Thoracic aorta (tissue), 2 donors: ENCODE measurements around the gene CMTM4. TPM values are rescaled to one million over a fixed set of nuclear protein-coding genes. Genes with fewer than 3 reads are reported as not detected.

Source experiments
- ATAC-seq: fragments of 150-250 bp; one replicate; pipeline ENCODE4 v1.8.0; 2017; ENCODE audit warnings: low read depth; ENCODE audit not compliant: insufficient number of reproducible peaks, low FRiP score
- DNase-seq: peaks from one replicate; pipeline ENCODE4 v3.0.0-alpha.2; 2020; ENCODE audit warnings: low spot score
- H3K27ac ChIP-seq, 2 donors: fragments of 200-600 bp; sonication (generic); 1 replicate in 1 of 2; 2 replicates in 1 of 2; pipeline ENCODE4 v1.5.1; 2016; ENCODE audit warnings: mild to moderate bottlenecking in 2 of 2, moderate library complexity in 2 of 2
- H3K27me3 ChIP-seq: fragments of 200-600 bp; sonication (generic); replicated peaks from 2 replicates; pipeline ENCODE4 v1.6.0; 2016; ENCODE audit warnings: mild to moderate bottlenecking; ENCODE audit not compliant: insufficient read depth
- H3K36me3 ChIP-seq: fragments of 200-600 bp; sonication (generic); one replicate; pipeline ENCODE4 v1.5.1; 2016
- H3K4me1 ChIP-seq, 2 donors: fragments of 200-600 bp; sonication (generic); 1 replicate in 1 of 2; 2 replicates in 1 of 2; pipeline versions ENCODE4 v1.5.1 to v1.6.0; 2016; ENCODE audit warnings: low read depth in 2 of 2, mild to moderate bottlenecking in 1 of 2; ENCODE audit not compliant: control insufficient read depth in 1 of 2
- H3K4me3 ChIP-seq: fragments of 200-600 bp; sonication (generic); 2 replicates; pipeline ENCODE4 v1.5.1; 2016; ENCODE audit warnings: mild to moderate bottlenecking
- H3K9me3 ChIP-seq: fragments of 200-600 bp; sonication (generic); 2 replicates; pipeline ENCODE4 v1.5.1; 2016
- total RNA-seq, 2 donors: library from RNA; depleted of rRNA; stranded (reverse); fragments of >200 nt; gene quantifications; one replicate each; pipeline versions ENCODE4 v1.1.0 to v1.2.3, GENCODE V29; 2016
- TF ChIP-seq, protein P1 (sequence below): fragments of 200-600 bp; sonication (generic); IDR thresholded peaks from one replicate; pipeline ENCODE4 v1.5.1; 2019; ENCODE audit warnings: antibody characterized with exemption

CMTM4 gene
- total RNA-seq, 2 donors from 2014 or later = 12.0 to 25.7 TPM

- Histone ChIP-seq H3K4me1 (peaks cover 4 to 16% of the 10 kb centered on the region in 2 donors), H3K36me3 (no peaks in the 10 kb centered on the region), H3K27me3 (no peaks in the 10 kb centered on the region), H3K4me3 (no peak overlapping the region), H3K27ac (no peak overlapping the region), H3K9me3 (no peaks in the 10 kb centered on the region)
- ATAC-seq = no peak
- TF ChIP-seq, protein P1, sequence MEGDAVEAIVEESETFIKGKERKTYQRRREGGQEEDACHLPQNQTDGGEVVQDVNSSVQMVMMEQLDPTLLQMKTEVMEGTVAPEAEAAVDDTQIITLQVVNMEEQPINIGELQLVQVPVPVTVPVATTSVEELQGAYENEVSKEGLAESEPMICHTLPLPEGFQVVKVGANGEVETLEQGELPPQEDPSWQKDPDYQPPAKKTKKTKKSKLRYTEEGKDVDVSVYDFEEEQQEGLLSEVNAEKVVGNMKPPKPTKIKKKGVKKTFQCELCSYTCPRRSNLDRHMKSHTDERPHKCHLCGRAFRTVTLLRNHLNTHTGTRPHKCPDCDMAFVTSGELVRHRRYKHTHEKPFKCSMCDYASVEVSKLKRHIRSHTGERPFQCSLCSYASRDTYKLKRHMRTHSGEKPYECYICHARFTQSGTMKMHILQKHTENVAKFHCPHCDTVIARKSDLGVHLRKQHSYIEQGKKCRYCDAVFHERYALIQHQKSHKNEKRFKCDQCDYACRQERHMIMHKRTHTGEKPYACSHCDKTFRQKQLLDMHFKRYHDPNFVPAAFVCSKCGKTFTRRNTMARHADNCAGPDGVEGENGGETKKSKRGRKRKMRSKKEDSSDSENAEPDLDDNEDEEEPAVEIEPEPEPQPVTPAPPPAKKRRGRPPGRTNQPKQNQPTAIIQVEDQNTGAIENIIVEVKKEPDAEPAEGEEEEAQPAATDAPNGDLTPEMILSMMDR = no peak
- no peak for DNase-seq
Measured at GRCh38 chr16:66693149-66693548, 3.4 kb downstream of the CMTM4 start.

DNA sequence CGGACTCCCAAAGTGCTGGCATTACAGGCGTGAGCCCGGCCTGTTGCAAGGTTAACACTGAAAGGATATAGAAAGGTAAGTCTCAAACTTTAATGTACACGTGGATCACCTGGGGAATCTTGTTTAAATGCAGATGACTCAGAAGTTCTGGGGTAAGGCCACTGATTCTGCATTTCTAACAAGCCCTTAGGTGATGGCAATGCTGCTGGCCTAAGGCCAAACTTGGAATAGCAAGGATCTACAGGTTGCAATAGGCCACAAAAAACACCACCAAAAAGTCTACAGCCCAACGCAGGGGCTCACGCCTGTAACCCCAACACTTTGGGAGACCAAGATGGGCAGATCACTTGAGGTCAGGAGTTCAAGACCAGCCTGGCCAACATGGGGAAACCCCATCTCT, 4.2 kb downstream of the CMTM4 start:
- no peaks in the 10 kb centered on the region for H3K27me3 ChIP-seq
- H3K36me3 ChIP-seq = no peaks in the 10 kb centered on the region
- ATAC-seq = no peak
- no peak for DNase-seq
- TF ChIP-seq, protein P1 = no peak
- no peak overlapping the region for H3K4me3 ChIP-seq
- H3K9me3 ChIP-seq = no peaks in the 10 kb centered on the region
- peaks cover 2 to 15% of the 10 kb centered on the region in 2 donors for H3K4me1 ChIP-seq
- no peak overlapping the region for H3K27ac ChIP-seq

DNA sequence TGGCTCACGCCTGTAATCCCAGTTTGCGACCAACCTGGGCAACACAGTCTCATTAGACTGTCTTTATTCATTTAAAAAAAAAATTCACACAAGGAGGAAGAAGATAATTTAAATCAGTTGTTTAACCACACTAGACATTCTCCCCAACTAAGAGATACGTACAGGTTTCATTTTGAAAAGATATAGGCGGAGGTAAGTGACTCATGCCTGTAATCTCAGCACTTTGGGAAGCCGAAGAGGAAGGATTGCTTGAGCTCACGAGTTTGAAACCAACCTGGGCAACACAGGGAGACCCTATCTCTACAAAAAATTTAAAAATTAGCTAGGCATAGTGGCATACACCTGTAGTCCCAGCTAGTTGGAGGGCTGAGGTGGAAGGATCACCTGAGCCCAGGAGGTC, 5.3 kb downstream of the CMTM4 start:
- Histone ChIP-seq H3K27ac (no peak overlapping the region), H3K4me1 (peaks cover 0 to 13% of the 10 kb centered on the region in 2 donors), H3K9me3 (no peaks in the 10 kb centered on the region), H3K36me3 (no peaks in the 10 kb centered on the region), H3K27me3 (no peaks in the 10 kb centered on the region), H3K4me3 (no peak overlapping the region)
- no peak for DNase-seq
- TF ChIP-seq, protein P1 = no peak
- no peak for ATAC-seq

GRCh38 chr16:66690106-66690847, 6.3 kb downstream of the CMTM4 start:
- ATAC-seq = no peak
- H3K4me1 ChIP-seq = peaks cover 0 to 5% of the 10 kb centered on the region in 2 donors
- no peak for DNase-seq

GRCh38 chr16:66689282-66689681, 7.3 kb downstream of the CMTM4 start:
- no peak for DNase-seq
- H3K4me1 ChIP-seq = no peaks in the 10 kb centered on the region
- no peaks in the 10 kb centered on the region for H3K27me3 ChIP-seq

More at GRCh38 chr16:66690106-66690847, 6.3 kb downstream of the CMTM4 start:
- Histone ChIP-seq H3K36me3 (no peaks in the 10 kb centered on the region), H3K27me3 (no peaks in the 10 kb centered on the region), H3K9me3 (no peaks in the 10 kb centered on the region), H3K27ac (no peak overlapping the region), H3K4me3 (no peak overlapping the region)
- TF ChIP-seq, protein P1 = no peak

More at GRCh38 chr16:66689282-66689681, 7.3 kb downstream of the CMTM4 start:
- ATAC-seq = no peak
- no peak overlapping the region for H3K4me3 ChIP-seq
- H3K27ac ChIP-seq = no peak overlapping the region
- no peaks in the 10 kb centered on the region for H3K36me3 ChIP-seq
- TF ChIP-seq, protein P1 = no peak
- H3K9me3 ChIP-seq = no peaks in the 10 kb centered on the region
